DND-41 (cell line): Measurements from ENCODE around the gene ERN2.
"Not testable (repeated sequence)": the region's sequence is repeated elsewhere in the genome, so short reads cannot be mapped to it uniquely, and the experiment has no call there.

Experiments
- ATAC-seq: fragments of 200-7000 bp; cut with Tn5 transposase; 3 replicates; pipeline ENCODE4 v1.9.1; 2021; ENCODE audit warnings: low read depth; ENCODE audit not compliant: insufficient read depth
- DNase-seq: peaks from one replicate; pipeline ENCODE4 v3.0.0-alpha.2; 2020
- H2AFZ ChIP-seq: 2 replicates; pipeline ENCODE4 v1.6.0; 2012; ENCODE audit warnings: low read depth, low read length
- H3K27ac ChIP-seq: 2 replicates; pipeline ENCODE4 v1.5.1; 2012; ENCODE audit warnings: low read length, inconsistent platforms
- H3K27me3 ChIP-seq: fragments of 200-600 bp; sonication (generic); 2 replicates; pipeline ENCODE4 v1.6.0; 2012; ENCODE audit warnings: low read length, mild to moderate bottlenecking, inconsistent platforms; ENCODE audit not compliant: insufficient read depth, poor library complexity
- H3K36me3 ChIP-seq: 2 replicates; pipeline ENCODE4 v1.5.1; 2012; ENCODE audit warnings: low read length, inconsistent platforms; ENCODE audit not compliant: insufficient read depth
- H3K4me1 ChIP-seq: 2 replicates; pipeline ENCODE4 v1.5.1; 2012; ENCODE audit warnings: mild to moderate bottlenecking, low read length; ENCODE audit not compliant: insufficient read depth
- H3K4me2 ChIP-seq: 2 replicates; pipeline ENCODE4 v1.6.0; 2012; ENCODE audit warnings: mild to moderate bottlenecking, moderate library complexity, low read length, inconsistent platforms; ENCODE audit not compliant: insufficient read depth
- H3K4me3 ChIP-seq, 2 experiments: fragments of 200-600 bp in 1 of 2; shearing (Covaris generic) in 1 of 2; 2 replicates each; pipeline ENCODE4 v1.5.1; 2012 to 2016; ENCODE audit warnings: inconsistent platforms in 2 of 2, low read length in 2 of 2, mild to moderate bottlenecking in 2 of 2, low read depth in 1 of 2, moderate library complexity in 1 of 2
- H3K79me2 ChIP-seq: 2 replicates; pipeline ENCODE4 v1.6.0; 2012; ENCODE audit warnings: low read length, inconsistent platforms; ENCODE audit not compliant: insufficient read depth
- H3K9ac ChIP-seq: 2 replicates; pipeline ENCODE4 v1.6.0; 2012; ENCODE audit warnings: low read depth, mild to moderate bottlenecking, inconsistent platforms, low read length, moderate library complexity
- H3K9me3 ChIP-seq: 2 replicates; pipeline ENCODE4 v1.5.1; 2012; ENCODE audit warnings: low read length, moderate library complexity, mild to moderate bottlenecking, inconsistent platforms; ENCODE audit not compliant: insufficient read depth, severe bottlenecking
- H4K20me1 ChIP-seq: 2 replicates; pipeline ENCODE4 v1.6.0; 2012; ENCODE audit warnings: low read length; ENCODE audit not compliant: insufficient read depth
- CTCF ChIP-seq: IDR thresholded peaks from 2 replicates; pipeline ENCODE4 v1.5.1; 2012; ENCODE audit warnings: borderline replicate concordance, low read length, moderate library complexity, mild to moderate bottlenecking; ENCODE audit not compliant: poor library complexity, severe bottlenecking; ENCODE audit errors: extremely low read depth
- EZH2 ChIP-seq: IDR thresholded peaks from 3 replicates; pipeline ENCODE4 v1.6.1; 2012; ENCODE audit warnings: borderline replicate concordance, low read depth, mild to moderate bottlenecking, moderate library complexity, low read length, inconsistent platforms; ENCODE audit not compliant: severe bottlenecking

ERN2 gene

GRCh38 chr16:23754594-23755483 lies 41.8 kb upstream of the ERN2 start, which contains the start of gene CHP2:
Gene CHP2, plus strand, starts transcription at chr16:23755026. Its CDS starts 24 bp downstream, at chr16:23755050.
- ATAC-seq, result no peak
- H2AFZ ChIP-seq, result no peak within 1 kb of the TSS

DNA sequence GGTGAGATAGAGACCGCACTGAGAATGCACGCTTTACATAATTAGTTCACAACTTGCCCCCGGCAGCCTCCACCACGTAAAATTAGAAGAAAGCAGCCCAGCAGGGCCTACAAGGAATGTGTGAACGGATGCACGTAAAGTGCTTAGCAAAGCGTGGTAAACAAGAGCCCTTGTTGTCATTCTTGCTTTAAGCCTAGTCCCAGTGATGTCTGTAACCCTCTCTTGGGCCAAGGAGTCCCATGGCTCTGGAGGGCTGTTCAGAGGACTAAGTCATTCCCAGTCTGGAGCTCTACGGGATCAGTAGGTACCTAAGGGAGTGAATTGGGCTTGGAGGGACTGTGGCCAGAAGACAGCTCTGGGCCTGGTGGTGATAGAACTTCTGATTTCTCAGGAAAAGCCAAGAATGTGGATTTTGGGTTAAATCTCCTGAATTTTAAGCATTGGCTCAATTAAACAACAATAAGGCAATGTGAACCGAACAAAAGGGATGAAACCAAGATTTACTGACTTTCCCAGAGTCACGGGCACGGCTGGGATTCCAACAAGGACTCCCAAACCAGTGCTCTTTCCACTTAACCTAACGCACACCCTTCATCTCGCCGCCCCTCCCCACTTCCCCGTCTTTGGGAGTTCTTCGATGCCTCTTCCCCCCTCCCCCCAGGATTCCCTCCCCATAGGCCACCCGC lies 41.0 kb upstream of the ERN2 start:
- no peaks in the 10 kb centered on the region for H3K9me3 ChIP-seq
- no peak overlapping the region for H3K4me2 ChIP-seq
- H3K9ac ChIP-seq, result no peak overlapping the region
- no peaks in the 10 kb centered on the region for H3K79me2 ChIP-seq
- DNase-seq, result no peak
- no peak overlapping the region for H2AFZ ChIP-seq
- TF ChIP-seq EZH2 (no peak), CTCF (no peak)
- no peak overlapping the region for H3K4me3 ChIP-seq
- H3K27ac ChIP-seq, result no peak overlapping the region
- H3K36me3 ChIP-seq, result no peaks in the 10 kb centered on the region
- no peaks in the 10 kb centered on the region for H3K4me1 ChIP-seq
- no peaks in the 10 kb centered on the region for H4K20me1 ChIP-seq
- ATAC-seq, result no peak
- H3K27me3 ChIP-seq, result no peaks in the 10 kb centered on the region

More at GRCh38 chr16:23754594-23755483, 41.8 kb upstream of the ERN2 start, which contains the start of gene CHP2:
- Histone ChIP-seq H4K20me1 (no peaks in the 10 kb centered on the region), H3K9ac (no peak within 1 kb of the TSS), H3K79me2 (no peaks in the 10 kb centered on the region), H3K4me1 (no peaks in the 10 kb centered on the region), H3K4me2 (no peak within 1 kb of the TSS), H3K4me3 (no peak within 1 kb of the TSS), H3K9me3 (no peaks in the 10 kb centered on the region), H3K27me3 (no peaks in the 10 kb centered on the region), H3K36me3 (no peaks in the 10 kb centered on the region), H3K27ac (no peak within 1 kb of the TSS)
- no peak for DNase-seq
- TF ChIP-seq EZH2 (no peak), CTCF (no peak)

DNA sequence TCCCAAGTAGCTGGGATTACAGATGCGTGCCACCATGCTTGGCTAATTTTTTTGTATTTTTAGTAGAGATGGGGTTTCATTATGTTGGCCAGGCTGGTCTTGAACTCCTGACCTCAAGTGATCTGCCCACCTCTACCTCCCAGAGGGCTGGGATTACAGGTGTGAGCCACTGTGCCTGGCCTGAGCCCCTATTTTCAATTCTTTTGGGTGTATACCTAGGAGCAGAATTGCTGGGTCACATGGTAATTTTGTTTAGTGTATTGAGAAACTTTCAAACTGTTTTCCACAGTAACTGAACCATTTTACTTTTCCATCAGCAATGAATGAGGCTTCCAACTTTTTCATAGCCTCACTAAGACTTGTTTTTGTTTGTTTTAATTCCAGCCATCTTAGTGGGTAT lies 38.0 kb upstream of the ERN2 start:
- H3K9ac ChIP-seq, H3K79me2 ChIP-seq, H2AFZ ChIP-seq, H3K9me3 ChIP-seq, DNase-seq, H3K27ac ChIP-seq, ATAC-seq, H3K36me3 ChIP-seq, H4K20me1 ChIP-seq, H3K27me3 ChIP-seq, H3K4me1 ChIP-seq, H3K4me2 ChIP-seq, H3K4me3 ChIP-seq: not testable (repeated sequence)

GRCh38 chr16:23748630-23749029 lies 35.6 kb upstream of the ERN2 start:
- no peak overlapping the region for H3K4me2 ChIP-seq
- H3K27me3 ChIP-seq, result no peaks in the 10 kb centered on the region
- H3K9me3 ChIP-seq, result no peaks in the 10 kb centered on the region
- no peaks in the 10 kb centered on the region for H3K79me2 ChIP-seq
- no peaks in the 10 kb centered on the region for H4K20me1 ChIP-seq
- H3K27ac ChIP-seq, result no peak overlapping the region
- no peaks in the 10 kb centered on the region for H3K4me1 ChIP-seq
- no peak overlapping the region for H2AFZ ChIP-seq
- no peak overlapping the region for H3K4me3 ChIP-seq
- no peak for TF ChIP-seq EZH2
- no peak for TF ChIP-seq CTCF
- ATAC-seq (no peak), DNase-seq (no peak)
- H3K36me3 ChIP-seq, result no peaks in the 10 kb centered on the region
- no peak overlapping the region for H3K9ac ChIP-seq
